GM19438 (cell line): Measurements from ENCODE around the gene DPH7.
"Not testable (repeated sequence)": the region's sequence is repeated elsewhere in the genome, so short reads cannot be mapped to it uniquely, and the experiment has no call there.

ENCODE experiments used
- ATAC-seq: cut with Tn5 transposase; IDR thresholded peaks from one replicate; pipeline ENCODE4 v1.9.1; 2021; ENCODE audit warnings: low read depth; ENCODE audit not compliant: unreplicated experiment

DPH7 gene

DNA sequence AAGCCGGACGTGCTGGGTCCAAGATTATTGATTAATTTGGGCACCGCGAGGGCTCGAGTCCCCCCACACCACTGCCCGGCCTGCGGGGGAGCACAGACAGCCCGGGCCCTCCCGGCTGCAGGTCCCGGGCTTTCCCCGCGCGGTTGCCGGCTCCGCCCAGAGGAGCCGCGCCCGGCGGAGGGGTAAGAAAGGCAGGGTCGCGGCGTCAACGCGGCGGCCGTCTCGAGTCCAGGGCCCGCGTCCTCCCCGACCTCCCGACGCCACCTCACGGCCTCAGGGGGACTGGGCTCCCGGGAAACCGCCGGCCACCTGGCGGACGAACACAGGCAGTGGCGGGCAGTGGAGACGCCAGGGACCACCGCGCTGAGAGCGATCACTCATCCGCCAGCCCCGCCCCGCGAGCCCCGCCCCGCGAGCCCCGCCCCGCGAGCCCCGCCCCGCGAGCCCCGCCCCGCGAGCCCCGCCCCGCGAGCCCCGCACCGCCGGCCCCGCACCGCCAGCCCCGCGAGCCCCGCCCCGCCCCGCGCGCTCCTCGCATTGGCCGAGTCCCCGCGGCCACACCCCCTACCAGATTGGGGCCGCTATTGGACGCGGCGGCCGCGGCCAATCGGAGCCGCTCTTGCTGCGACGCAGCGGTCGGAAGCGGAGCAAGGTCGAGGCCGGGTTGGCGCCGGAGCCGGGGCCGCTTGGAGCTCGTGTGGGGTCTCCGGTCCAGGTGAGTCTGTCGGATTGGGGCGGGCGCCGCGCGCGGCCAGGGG lies 27.3 kb downstream of the DPH7 start, which contains the start of gene MRPL41:
TSS of gene MRPL41 (plus strand) at position 616 of the 758 bp plus-strand sequence. CDS start 203 bp downstream, outside the sequence.
- ATAC-seq = peak; percentile 63

DNA sequence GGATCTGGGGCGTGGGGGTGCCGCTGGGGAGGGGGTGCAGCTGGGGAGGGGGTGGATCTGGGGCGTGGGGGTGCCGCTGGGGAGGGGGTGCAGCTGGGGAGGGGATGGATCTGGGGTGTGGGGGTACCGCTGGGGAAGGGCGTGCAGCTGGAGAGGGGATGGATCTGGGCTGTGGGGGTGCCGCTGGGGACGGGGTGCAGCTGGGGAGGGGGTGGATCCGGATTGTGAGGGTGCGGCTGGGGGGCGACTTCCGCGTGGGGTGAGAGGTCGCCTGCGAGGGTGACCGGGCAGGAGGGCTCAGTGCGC lies 27.8 kb downstream of the DPH7 start:
- not testable (repeated sequence) for ATAC-seq

DNA sequence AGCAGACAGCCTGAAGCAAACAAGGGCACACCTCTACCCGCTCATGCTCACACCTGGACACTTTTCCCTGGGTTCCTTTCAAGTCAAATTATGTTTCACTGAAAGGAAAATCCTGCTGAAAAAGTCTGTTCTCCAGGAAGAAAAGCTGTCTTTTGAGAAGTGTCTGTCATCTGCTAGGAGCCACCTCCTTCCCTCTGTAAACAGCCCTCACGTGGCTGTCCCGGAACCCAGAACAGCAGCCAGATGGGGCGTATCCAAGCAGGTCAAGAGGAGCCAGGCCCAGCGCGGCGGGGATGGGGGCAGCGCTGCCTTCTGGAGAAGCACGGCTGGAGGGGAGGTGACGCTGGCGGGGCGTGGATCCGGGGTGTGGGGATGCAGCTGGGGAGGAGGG lies 28.5 kb downstream of the DPH7 start, which contains the start of gene PNPLA7:
TSS of gene PNPLA7 (minus strand) at position 172 of the 391 bp plus-strand sequence. CDS start 205 bp downstream, outside the sequence.
- no peak for ATAC-seq

DNA sequence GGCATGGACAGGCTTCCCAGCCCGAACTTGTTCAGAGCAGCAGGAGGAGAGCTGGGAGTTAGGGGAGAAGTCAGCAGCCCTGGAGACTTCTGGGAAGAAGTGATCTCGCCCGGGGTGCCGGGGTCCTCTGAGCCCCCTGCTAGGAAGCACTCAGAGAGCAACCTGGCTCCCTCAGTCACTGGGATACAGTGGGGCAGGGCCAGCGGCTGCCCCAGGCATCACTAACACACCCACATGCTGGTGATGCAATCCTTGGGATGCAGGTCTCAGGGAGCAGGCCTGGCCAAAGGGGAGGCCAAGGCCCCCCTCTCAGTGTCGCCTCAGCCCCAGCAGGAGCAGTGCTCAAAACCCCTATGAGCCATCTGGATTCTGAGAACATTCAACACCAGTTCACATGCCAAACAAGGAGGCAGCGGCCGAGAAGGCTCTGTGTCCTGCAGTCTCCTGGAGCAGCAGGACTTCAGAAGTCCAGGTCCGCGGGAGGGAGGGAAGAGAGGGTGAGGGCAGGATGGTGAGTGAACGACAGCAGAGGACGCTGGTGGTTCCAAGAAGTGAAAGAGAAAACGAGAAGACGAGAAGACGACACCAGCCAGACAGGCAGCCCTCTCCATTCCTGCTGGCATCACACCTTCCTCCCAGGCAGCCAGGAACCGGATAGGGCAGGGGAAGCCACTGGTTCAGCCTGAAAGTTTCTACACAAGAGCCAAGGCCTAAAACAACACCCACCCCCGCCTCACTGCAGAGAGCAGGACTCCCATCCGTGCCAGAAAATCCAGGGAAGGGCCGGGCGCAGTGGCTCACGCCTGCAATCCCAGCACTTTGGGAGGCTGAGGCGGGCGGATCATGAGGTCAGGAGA lies 30.8 kb downstream of the DPH7 start:
- ATAC-seq = no peak

DNA sequence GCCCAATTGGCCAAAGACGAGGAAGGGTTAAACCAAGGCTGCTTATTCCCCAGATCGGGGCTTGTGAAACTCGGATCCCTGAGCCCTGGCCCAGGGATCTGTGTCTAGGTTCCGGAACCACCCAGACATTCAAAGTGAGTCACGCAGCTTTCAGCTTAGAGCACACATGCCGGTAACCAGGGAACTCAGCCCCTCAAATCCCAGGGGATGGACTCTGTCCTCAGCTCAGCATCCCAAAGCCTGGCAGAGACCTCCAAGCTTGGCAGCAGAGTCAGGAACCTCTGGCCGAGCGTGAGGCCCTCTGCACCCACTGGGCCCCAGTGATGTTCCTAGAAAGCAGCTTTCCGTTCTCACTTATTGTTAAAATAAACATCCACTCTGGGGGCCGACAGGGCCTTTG lies 33.6 kb downstream of the DPH7 start:
- no peak for ATAC-seq

DNA sequence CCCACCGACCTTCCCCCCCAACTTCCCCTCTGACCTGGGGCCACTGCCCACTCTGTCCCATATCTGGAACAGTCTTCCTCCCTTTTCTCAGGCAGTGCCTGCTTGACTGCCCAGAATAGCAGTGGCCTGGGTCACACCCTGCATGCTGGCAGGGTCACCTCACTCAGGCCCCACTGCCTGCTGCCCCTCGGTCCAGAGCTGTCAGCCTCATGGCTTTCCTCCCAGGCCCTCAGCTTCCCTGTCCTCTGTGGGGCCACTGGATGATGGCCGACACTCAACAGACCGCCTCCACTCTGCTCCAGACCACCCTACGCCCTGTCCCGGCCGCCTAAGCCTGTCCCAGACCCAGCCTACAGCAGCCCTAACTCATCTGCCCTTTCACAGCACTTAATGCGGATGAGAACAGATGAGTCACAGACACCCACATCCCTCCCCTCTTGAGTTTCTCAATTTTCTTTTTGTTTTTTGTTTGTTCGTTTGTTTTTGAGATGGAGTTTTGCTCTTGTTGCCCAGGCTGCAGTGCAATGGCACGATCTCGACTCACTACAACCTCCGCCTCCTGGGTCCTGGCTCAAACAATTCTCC lies 34.5 kb downstream of the DPH7 start:
- ATAC-seq = no peak

DNA sequence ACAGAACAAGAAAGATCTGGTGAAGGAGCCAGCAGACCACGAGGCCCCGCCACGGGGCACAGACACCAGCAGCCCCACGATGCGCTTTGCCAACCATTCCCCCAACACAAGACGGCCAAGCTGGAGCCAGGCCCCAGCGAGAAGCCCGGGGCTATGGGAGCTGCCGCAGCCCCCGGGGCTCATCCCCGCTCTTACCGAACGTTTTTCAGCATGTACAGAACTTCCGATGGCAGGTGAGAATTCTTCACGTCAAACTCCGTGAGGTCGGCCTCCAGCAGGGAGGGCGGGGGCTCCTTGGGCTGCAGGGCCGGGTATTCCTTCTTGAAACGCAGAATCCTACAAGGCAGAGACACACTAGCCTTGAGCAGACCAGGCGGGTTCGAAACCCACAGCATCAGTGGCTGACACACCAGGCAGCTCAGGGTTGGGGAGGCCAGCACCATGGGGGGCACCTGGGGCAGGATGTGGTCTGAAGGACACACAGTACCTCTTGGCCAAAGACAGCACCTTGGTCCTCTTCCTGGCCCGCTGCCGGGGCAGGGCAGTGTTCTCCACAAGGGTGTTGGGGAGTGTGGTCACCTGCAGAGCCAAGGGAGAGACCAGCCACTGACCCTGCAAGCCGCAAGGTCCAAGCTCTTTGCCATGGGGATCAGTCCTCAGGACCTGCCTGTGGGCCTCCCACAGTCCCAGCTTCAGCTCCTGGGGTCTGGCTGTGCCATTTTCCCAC lies 35.3 kb downstream of the DPH7 start:
- ATAC-seq = no peak

DNA sequence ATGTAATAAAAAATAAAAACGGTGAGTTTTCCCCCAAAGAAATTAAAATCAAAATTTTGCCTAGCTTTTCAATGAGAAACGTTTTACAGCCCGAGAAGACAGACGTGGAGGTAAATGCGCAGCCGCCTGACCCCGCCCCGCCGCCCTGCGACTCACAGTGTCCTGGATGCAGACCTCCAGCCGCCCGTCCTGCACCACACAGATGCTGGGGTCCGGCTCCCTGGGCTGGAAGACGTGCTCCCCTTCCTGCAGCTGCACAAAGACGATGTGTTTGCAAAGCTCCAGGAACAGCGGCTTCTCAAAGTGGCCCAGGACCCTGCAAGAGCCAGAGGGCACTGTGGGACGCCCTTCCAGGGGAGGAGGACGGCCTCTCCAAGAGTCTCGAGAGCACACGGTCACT lies 36.2 kb downstream of the DPH7 start:
- ATAC-seq = no peak

DNA sequence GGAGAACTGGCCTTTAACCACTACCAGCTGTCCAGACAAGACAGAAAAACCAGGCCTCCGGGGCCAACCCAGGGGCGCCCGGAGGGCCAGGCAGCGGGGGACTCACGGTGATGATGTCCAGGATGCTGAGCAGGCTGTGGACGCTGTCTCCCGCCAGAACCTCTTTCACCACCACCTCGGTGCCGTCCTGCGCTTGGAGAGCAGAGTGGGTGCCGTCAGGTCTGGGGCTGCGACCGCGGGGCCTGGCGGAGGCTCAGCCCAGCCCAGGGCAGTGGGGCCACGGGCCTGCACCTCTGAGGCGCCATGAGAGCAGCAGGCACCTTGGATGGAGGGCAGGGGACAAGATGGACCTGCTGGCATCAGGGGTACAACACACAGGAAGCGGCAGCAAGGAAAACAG lies 38.2 kb downstream of the DPH7 start:
- no peak for ATAC-seq

DNA sequence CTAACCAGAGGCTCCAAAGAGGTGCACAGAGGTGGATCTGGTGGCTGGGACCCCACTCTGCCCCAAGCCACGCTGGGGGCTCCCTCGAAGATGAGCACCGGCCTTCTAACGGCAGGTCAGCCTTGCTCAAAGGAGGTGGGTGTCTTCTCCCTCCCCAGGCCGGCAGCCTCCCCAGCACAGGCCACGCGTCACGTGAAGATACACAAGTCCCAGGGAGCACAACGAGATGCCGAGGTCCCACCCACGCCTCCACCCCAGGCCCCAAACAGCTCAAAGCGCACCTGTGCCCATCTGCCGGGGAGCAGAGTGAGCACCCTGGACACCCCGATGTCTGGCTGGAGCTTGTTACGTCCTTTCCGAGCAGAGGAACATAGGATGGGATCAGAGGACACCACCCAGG lies 40.7 kb downstream of the DPH7 start:
- ATAC-seq = no peak

DNA sequence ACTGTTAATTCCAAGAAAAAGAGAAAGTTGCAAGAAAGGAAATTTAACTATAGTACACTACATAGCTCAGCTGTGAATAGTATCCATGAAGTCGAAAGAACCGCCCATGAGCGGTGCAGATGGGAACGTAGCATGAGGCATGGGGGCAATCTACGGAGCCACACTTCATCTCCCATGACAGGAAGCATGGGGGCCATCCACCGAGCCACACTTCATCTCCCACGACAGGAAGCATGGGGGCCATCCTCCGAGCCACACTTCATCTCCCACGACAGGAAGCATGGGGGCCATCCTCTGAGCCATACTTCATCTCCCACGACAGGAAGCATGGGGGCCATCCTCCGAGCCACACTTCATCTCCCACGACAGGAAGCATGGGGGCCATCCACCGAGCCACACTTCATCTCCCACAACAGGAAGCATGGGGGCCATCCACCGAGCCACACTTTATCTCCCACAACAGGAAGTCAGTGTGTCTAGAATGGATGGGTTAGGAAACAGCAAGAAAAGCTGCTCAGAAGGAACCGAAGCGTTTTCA lies 42.1 kb downstream of the DPH7 start:
- not testable (repeated sequence) for ATAC-seq

DNA sequence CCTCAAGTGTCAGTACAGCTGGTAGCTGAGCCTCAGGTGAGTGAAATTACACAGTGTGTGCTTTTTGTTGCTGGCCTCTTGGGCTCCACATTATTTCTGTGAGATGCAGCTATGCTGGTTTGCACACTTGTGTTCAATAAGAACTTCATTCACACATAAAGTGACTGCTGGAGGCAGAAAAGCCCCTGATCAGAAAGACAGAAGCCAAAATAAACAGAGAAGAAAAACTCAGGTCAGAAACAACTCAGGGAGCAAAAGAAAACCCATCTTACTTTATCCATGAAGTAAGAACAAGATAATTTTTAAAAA lies 43.7 kb downstream of the DPH7 start:
- no peak for ATAC-seq

DNA sequence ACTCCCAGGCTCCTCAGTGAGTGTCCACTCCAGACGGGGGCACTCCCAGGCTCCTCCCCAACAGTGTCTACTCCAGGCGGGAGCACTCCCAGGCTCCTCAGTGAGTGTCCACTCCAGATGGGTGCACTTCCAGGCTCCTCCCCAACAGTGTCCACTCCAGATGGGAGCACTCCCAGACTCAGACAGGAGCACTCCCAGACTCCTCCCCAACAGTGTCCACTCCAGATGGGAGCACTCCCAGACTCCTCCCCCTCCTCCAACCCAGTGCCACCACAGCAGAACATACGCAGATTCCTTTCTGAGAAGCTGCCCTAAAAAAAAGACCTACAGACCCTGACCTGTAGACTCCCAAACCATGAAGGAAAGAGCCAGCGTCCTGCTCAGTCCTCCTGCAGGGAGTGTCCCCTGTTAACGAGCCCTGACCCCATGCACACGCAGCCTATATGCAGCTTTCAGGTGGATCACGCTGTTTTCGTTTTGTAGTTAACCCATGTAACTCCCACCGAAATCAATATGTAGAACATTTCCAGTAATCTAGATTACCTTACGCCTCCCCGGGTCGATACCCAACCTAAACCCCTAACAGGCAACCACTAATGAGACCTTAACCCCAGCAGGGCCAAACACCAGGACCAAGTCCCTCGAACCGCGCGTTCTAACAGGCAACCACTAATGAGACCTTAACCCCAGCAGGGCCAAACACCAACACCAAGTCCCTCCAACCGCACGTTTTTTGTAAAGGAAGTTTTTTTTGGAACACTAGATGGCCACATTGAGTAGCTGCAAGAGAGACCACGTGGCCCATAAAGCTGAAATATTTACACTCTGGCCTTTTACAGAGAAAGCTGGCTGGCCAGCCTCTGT lies 44.2 kb downstream of the DPH7 start:
- ATAC-seq = no peak

DNA sequence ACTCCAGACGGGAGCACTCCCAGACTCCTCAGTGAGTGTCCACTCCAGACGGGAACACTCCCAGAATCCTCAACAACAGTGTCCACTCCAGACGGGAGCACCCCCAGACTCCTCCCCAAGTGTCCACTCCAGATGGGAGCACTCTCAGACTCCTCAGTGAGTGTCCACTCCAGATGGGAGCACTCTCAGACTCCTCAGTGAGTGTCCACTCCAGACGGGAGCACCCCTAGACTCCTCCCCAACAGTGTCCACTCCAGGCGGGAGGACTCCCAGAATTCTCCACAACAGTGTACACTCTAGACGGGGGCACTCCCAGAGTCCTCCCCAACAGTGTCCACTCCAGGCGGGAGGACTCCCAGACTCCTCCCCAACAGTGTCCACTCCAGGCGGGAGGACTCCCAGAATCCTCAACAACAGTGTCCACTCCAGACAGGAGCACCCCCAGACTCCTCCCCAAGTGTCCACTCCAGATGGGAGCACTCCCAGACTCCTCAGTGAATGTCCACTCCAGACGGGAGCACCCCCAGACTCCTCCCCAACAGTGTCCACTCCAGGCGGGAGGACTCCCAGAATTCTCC lies 45.7 kb downstream of the DPH7 start:
- not testable (repeated sequence) for ATAC-seq

DNA sequence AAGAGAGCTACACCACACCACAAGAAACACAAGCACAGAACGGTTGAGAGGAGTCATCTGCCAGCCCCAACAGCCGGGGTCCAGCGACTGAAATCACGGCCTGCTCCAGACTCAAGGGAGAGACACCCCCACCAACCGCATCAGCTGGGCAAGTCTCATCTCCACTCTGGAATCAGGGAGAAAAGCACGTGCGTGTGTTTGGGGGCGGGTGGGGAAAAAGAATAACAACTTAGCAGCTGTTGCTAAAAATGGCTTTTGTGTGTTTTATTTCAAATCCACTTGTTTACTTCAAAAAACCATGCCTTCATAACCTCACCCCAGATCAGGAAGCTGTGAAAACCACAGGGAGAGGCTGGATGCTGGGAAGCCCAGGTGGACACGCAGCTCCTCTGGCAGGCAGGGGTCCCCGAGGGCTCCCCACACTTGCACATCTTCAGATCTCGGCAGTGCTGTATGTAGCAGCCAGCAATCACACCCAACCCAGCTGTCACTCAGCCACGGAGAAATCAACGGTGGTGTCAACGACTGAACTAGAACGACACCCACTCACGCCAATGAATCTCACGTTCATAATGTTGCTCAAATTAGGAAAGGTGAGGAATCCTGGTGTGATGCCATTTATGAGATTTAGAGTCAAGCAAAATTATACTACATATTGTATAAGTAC lies 47.5 kb downstream of the DPH7 start:
- no peak for ATAC-seq

DNA sequence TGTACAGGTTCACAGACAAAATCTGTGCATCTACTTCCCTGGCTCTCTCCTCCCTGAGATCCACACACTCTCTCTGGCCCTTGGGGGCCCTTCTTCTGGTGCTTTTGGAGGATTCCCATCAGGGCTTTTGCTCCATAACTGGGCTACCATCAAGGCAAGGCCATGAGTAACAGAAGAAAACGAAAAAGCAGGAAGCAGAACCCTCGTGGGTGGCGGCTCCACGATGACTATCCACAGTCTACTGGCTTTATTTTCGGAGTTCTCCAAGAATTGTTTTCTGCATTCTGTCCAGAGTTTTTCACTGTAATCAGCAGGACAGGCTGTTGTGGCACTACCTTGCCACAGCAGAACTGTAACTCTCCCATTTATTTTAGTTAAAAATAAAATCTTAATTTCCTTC lies 48.4 kb downstream of the DPH7 start:
- no peak for ATAC-seq

DNA sequence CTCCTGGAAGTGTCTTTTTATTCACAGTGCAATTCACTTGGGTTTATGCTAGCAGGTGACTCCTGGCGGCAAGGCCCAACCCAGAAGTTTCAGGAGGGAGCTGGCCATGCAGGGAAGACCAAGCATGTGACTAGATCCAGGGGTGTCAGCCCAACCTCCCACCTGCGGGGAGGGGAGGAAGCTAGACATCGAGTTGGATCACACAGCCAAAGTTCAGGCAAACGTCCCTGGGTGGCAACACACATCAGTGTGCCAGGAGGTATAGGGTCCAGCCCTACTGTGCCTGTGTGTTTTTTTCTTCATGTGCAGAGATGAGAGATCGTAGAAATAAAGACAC lies 53.8 kb downstream of the DPH7 start:
- no peak for ATAC-seq

DNA sequence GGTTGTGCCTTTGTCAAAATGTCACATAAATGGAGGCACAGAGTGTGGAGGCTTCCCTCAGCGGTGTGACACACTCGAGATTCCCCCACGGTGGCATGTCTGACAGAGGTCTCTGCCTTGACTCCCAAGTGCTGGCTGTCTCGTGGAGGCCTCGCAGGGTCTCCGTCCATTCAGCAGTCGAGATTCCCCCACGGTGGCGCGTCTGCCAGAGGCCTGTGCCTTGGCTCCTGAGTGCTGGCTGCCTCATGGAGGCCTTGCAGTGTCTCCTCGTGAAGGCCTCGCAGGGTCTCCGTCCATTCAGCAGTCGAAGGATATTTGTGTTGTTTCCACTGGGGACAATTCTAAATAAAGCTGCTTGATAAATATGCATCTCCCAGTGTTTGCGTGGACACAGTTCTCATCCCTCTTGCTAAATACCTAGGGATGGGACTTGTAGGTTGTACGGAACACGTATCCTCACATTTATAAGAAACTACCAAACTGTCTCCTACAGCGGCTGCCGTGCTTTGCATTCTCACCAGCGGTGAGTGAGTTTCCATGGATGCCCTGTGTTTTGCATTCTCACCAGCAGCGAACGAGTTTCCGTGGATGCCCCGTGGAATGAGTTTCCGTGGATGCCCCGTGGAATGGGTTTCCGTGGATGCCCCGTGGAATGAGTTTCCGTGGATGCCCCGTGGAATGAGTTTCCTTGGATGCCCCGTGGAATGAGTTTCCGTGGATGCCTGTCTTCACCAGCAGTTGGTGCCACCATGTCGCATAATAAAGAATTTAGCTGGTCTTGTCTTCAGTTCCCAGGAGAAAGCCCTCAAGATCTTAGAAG lies 54.4 kb downstream of the DPH7 start:
- ATAC-seq = no peak
